OCI-LY7 (cell line): Measurements from ENCODE around the gene CEP83. TPM values are rescaled to one million over a fixed set of nuclear protein-coding genes. Genes with fewer than 3 reads are reported as not detected.

Experiments used
- BruUV-seq: library from RNA; stranded (reverse); fragments of 400-500 nt; replicated peaks from 2 replicates; lab custom pipeline; 2021; lab: Mats Ljungman, UMichigan
- CTCF ChIA-PET: fragments of 300-600 bp; sonication (Branson Sonifier 250); formaldehyde crosslinking; loops from one replicate; lab custom pipeline; 2022; ENCODE audit warnings: antibody characterized with exemption; ENCODE audit not compliant: unreplicated experiment; lab: Charles Lee
- POLR2A ChIA-PET: fragments of 300-600 bp; sonication (Branson Sonifier 250); formaldehyde crosslinking; loops from one replicate; lab custom pipeline; 2022; ENCODE audit warnings: antibody characterized with exemption; lab: Charles Lee
- DNase-seq: peaks from one replicate; pipeline ENCODE4 v3.0.0-alpha.2; 2015; ENCODE audit warnings: low spot score
- H2AFZ ChIP-seq: fragments of 200-600 bp; sonication (generic), shearing (Covaris generic); 2 replicates; pipeline ENCODE4 v1.6.1; 2014; ENCODE audit warnings: mild to moderate bottlenecking, antibody characterized with exemption, low read length, moderate library complexity
- H3K27ac ChIP-seq: fragments of 200-600 bp; sonication (generic); 2 replicates; pipeline ENCODE4 v1.5.1; 2014; ENCODE audit warnings: mixed run types, low read depth, mild to moderate bottlenecking, moderate library complexity, low read length, inconsistent platforms; ENCODE audit not compliant: poor library complexity, severe bottlenecking
- H3K36me3 ChIP-seq: fragments of 200-600 bp; sonication (generic); 2 replicates; pipeline ENCODE4 v1.6.1; 2014; ENCODE audit warnings: mild to moderate bottlenecking, antibody characterized with exemption, low read length, moderate library complexity, mixed read lengths; ENCODE audit not compliant: insufficient read depth
- H3K4me1 ChIP-seq: fragments of 200-600 bp; sonication (generic); 2 replicates; pipeline ENCODE4 v1.5.1; 2014; ENCODE audit warnings: mild to moderate bottlenecking, low read length; ENCODE audit not compliant: insufficient read depth, poor library complexity, severe bottlenecking
- H3K4me2 ChIP-seq: fragments of 200-600 bp; sonication (generic); 2 replicates; pipeline ENCODE4 v1.6.1; 2014; ENCODE audit warnings: mild to moderate bottlenecking, low read length
- H3K4me3 ChIP-seq: fragments of 200-600 bp; sonication (generic); 2 replicates; pipeline ENCODE4 v1.5.1; 2014; ENCODE audit warnings: mild to moderate bottlenecking, low read depth, low read length; ENCODE audit not compliant: poor library complexity, severe bottlenecking
- H3K79me2 ChIP-seq: fragments of 200-600 bp; sonication (generic); 2 replicates; pipeline ENCODE4 v1.6.1; 2016; ENCODE audit warnings: low read depth, mild to moderate bottlenecking, low read length, moderate library complexity, mixed read lengths; ENCODE audit not compliant: insufficient read depth
- H3K9me2 ChIP-seq: fragments of 200-600 bp; sonication (generic); 2 replicates; pipeline ENCODE4 v1.6.1; 2016; ENCODE audit warnings: mild to moderate bottlenecking, low read length, mixed read lengths; ENCODE audit not compliant: insufficient read depth
- H3K9me3 ChIP-seq: fragments of 200-600 bp; sonication (generic); 2 replicates; pipeline ENCODE4 v1.6.1; 2014; ENCODE audit warnings: mild to moderate bottlenecking, mixed run types, low read length, mixed read lengths
- H4K20me1 ChIP-seq: fragments of 200-600 bp; sonication (generic); 2 replicates; pipeline ENCODE4 v1.6.1; 2014; ENCODE audit warnings: mild to moderate bottlenecking, antibody characterized with exemption, low read length, moderate library complexity, mixed read lengths; ENCODE audit not compliant: insufficient read depth
- CTCF ChIP-seq: fragments of 200-600 bp; sonication (generic); conservative IDR thresholded peaks from 2 replicates; pipeline ENCODE4 v1.5.1; 2014; ENCODE audit warnings: mild to moderate bottlenecking, antibody characterized with exemption, low read length, moderate library complexity, mixed read lengths
- EZH2phosphoT487 ChIP-seq: fragments of 200-600 bp; sonication (generic); IDR thresholded peaks from 2 replicates; pipeline ENCODE4 v1.6.1; 2018; ENCODE audit warnings: low read depth, borderline replicate concordance, mild to moderate bottlenecking, mixed run types, antibody characterized with exemption, low read length, moderate library complexity, mixed read lengths
- intact Hi-C: fragments of 100-400 bp; cut with micrococcal nuclease; formaldehyde crosslinking; loops from one replicate; pipeline ENCODE4 v1.10.0; 2022; ENCODE audit not compliant: unreplicated experiment
- total RNA-seq, 2 experiments: library from RNA; depleted of rRNA in 1 of 2; stranded (reverse); fragments of >200 nt in 1 of 2; shearing (Covaris generic) in 1 of 2; gene quantifications; 2 replicates each; pipeline ENCODE4 v1.2.3, GENCODE V29; 2014 to 2022

Gene CEP83
- total RNA-seq, 2 experiments from 2014 or later, result 29.7 to 35.2 TPM

DNA sequence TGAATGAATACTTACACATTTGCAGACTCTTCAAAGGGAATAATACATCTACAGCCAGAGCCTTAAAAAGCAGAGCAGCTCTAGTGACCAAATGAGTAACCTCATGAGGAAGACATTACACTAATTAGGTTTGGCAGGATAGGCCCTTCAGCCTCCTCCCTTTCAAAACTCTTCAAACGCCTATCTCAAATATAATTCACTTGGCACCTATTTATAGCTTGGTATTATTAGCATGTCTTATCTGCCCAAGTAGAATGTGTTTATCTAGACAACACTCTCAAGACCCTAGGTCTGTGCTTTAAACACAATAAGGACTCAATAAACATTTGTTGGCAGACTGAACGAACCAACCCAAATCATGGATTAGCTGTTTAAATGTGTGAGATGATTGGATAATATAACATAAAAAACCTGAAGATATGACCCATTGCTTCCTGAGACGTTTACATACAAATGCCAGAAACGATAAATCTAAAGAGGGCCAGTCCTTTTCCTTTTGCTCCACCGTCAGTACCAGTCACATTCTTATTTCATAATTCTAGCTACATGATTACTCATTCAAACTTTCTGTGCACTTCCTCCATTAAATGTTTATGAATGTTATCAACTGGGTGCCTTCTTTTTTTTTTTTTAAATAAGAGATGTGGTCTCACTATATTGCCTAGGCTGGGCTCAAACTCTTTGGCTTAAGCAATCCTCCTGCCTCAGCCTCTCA is 123.3 kb downstream of the CEP83 start:
- Histone ChIP-seq H3K4me2 (no peak overlapping the region), H3K9me3 (no peaks in the 10 kb centered on the region), H4K20me1 (no peaks in the 10 kb centered on the region), H3K36me3 (0 out of 2 replicates have a peak, but pooled peaks cover 8% of the 10 kb centered on the region), H3K4me3 (no peak overlapping the region), H3K27ac (no peak overlapping the region), H3K9me2 (no peaks in the 10 kb centered on the region), H2AFZ (no peak overlapping the region), H3K79me2 (no peaks in the 10 kb centered on the region), H3K4me1 (no peaks in the 10 kb centered on the region)
- ChIA-PET CTCF (no interaction called here), POLR2A (interaction anchor here (0.6 to 1.4 kb wide), 5 partner anchors 19 to 1831 kb away, joined by 3 read pairs; no protein-coding TSS in a partner anchor)
- TF ChIP-seq CTCF (no peak), EZH2phosphoT487 (no peak)
- DNase-seq, result no peak
- BruUV-seq, result no TSS peak
- intact Hi-C loops, result loop anchor here (10.0 kb wide), 1 partner anchor 192 kb away; the partner anchor contains the start of gene PLXNC1

DNA sequence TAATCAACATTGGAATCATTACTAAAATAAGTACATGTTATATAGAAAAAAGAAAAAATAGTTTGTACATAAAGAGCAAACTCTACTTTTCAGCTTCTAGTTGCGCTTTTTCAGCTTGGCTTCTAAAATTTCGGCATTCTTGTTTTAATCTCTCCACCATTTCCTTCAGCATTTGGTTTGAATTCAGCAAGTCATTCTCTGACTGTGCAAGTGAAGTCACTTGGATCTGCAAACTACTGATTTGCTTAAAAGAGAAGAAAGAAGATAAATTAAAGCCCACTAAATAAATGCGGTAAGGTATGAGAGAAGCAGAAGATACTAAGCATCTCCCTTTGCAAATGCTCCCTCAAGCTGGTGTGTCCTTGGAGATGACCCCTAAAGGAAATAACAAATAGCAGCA is 126.3 kb downstream of the CEP83 start:
- TF ChIP-seq EZH2phosphoT487 (no peak), CTCF (no peak)
- no peak overlapping the region for H3K4me2 ChIP-seq
- CTCF ChIA-PET, result no interaction called here
- H3K27ac ChIP-seq, result no peak overlapping the region
- intact Hi-C loops, result loop anchor here (10.0 kb wide), 1 partner anchor 189 kb away; the partner anchor contains the start of gene PLXNC1
- no peak overlapping the region for H2AFZ ChIP-seq
- peaks cover 25% of the 10 kb centered on the region for H3K36me3 ChIP-seq
- POLR2A ChIA-PET, result interaction anchor here (0.6 kb wide), 2 partner anchors 213 to 319 kb away, joined by 3 read pairs; no protein-coding TSS in a partner anchor
- no peaks in the 10 kb centered on the region for H3K4me1 ChIP-seq
- H4K20me1 ChIP-seq, result no peaks in the 10 kb centered on the region
- BruUV-seq, result no TSS peak
- H3K4me3 ChIP-seq, result no peak overlapping the region
- no peaks in the 10 kb centered on the region for H3K9me3 ChIP-seq
- DNase-seq, result no peak
- no peaks in the 10 kb centered on the region for H3K79me2 ChIP-seq
- no peaks in the 10 kb centered on the region for H3K9me2 ChIP-seq

DNA sequence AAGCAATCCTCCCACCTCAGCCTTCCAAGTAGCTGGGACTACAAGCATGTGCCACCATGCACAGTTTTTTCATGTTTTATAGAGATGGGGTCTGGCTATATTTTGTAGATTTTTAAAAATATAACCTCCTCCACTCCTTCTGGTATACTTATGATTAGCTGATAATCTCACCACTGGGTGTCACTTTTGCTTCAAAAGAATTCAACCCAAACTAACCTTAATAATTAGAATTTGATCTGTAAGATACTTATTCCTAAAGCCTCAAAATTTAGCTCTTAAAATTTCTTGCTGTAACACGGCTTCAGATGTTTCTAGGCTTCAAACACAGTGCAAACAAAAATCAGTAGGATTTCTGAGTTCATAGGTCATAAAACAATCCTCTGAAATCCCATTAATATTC is 130.3 kb downstream of the CEP83 start:
- CTCF ChIA-PET, result no interaction called here

More for the DNA sequence above, 130.3 kb downstream of the CEP83 start:
- Histone ChIP-seq H3K79me2 (no peaks in the 10 kb centered on the region), H3K4me2 (no peak overlapping the region), H3K27ac (no peak overlapping the region), H3K4me1 (no peaks in the 10 kb centered on the region), H3K4me3 (no peak overlapping the region), H2AFZ (no peak overlapping the region), H3K9me3 (no peaks in the 10 kb centered on the region), H4K20me1 (no peaks in the 10 kb centered on the region), H3K36me3 (peaks cover 51% of the 10 kb centered on the region), H3K9me2 (no peaks in the 10 kb centered on the region)
- TF ChIP-seq CTCF, result peak; percentile 64
- TF ChIP-seq EZH2phosphoT487, result no peak
- DNase-seq, result no peak
- intact Hi-C loops, result loop anchor here (2.0 kb wide), 1 partner anchor 203 kb away; no protein-coding TSS in a partner anchor
- POLR2A ChIA-PET, result interaction anchor here (1.2 kb wide), 1 partner anchor 8 kb away, joined by 3 read pairs; no protein-coding TSS in a partner anchor
- no TSS peak for BruUV-seq
